IPS DF 4.7 (cell line): ENCODE results near the gene SLC40A1.

Source experiments
- DNase-seq: peaks from one replicate; pipeline ENCODE4 v3.0.0-alpha.2; 2013; ENCODE audit warnings: low spot score; ENCODE audit errors: extremely low read depth

The SLC40A1 gene

DNA sequence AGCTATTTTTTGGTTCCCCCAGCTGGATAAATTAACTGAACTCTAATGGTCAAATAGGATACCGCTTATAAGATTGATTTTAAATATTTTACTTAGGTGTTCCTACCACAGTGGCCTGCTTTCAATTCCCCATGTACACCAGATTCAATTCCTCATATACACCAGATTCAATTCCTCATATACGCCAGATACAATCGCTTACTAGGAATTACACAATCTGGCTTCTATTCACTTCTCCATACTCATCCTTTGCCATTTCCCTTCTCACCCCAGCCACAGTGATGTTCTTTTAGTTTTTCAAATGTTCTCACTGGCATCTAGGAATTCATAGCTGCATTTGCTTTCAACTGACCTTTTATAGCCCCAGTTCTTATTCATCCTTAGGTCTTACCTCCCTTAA, 66.5 kb downstream of the SLC40A1 start:
- no peak for DNase-seq

GRCh38 chr2:189512879-189513278, 67.7 kb downstream of the SLC40A1 start:
- no peak for DNase-seq

DNA sequence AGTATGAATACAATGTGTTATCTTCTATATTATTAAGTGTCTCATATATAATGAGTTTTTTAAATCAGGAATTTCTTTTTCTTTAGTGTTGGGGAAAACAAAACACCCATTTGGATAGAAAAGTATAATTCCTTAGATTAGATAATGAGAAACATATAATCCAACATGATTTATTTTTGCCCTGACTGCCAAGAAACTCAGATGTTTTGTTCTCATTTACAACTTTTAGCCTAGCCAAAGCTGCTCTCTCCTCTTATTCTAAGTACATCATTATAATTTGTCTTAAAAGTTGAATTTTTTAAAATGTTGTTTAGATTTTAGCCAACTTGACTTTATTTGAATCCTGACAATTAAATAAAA, 68.6 kb downstream of the SLC40A1 start:
- DNase-seq, result no peak

DNA sequence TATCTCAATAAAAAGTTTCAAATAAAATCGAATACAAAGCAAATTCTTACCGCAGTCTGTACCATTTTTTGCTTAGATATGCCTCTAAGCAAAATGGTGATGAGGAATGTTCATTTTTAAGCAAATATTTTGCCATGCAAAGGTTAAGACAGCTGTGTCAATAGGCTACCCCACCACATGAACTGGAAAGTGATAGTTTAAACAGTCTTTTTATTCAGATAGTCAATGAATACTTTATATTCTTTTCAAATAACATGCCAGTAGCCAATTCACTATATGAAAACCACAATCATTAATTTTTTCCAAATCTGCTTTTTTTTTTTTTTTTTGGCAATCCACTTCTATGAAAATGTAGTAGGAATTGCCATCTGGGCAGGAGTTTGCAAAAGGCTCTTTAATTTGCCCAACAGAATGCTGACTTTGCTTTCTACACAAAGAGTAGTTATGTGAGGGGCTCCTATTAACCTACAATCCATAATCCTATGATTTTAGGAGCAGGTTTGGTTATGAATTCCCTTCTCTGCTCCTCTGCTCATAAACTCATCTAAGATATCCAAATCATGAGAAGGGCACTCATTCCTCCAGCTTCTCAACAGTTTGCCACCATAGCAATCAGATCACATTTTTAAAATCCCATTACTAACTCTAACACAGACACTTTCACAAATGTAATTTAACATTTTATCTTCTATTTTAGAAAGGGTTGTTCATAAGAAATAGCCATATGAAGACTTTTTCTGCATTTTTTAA, 69.2 kb downstream of the SLC40A1 start:
- DNase-seq, result no peak
